Inferior parietal cortex (tissue), 1 donor: ENCODE results near the gene FGF9.
A peak's percentile ranks its signal among the peaks of the same experiment; 100 is the strongest.

Source experiments
- DNase-seq: peaks from one replicate; pipeline ENCODE4 v3.0.0-alpha.2; 2016; ENCODE audit errors: extremely low spot score

The FGF9 gene

DNA sequence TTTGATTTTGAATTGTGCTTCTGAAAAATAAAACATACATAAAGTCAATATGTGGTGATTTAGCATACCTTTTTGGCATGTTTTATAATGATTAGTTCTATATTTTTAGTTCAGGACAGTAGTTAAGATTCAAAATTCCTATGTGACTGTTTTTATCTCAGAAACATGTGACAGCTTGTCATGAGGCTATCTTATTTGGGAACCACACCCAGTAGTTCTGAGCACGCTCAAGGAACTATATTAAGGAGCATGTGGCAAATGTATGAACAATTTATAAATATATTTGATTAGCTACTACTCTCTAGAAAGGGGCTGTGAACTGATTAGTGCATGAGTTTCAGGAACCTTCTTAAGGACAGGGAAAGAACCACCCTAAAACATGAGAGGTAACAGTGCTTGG lies 38.8 kb downstream of the FGF9 start:
- DNase-seq, result no peak

DNA sequence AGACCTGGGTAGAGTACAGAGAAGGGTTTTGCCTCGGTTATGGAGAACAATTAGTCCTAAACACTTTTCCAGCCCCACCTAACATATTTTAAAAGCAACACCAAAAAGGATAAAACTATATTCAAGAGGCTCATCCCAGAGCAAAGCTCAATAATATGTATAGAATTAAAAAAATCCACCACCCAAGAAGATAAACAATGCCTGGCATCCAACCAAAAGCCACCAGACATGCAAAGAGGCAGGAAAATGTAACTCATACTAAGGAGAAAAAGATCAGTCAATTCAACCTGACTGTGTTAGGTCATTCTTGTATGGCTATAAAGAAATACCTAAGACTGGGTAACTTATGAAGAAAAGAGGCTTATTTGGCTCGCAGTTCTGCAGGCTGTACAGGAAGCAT lies 39.3 kb downstream of the FGF9 start:
- DNase-seq, result no peak

DNA sequence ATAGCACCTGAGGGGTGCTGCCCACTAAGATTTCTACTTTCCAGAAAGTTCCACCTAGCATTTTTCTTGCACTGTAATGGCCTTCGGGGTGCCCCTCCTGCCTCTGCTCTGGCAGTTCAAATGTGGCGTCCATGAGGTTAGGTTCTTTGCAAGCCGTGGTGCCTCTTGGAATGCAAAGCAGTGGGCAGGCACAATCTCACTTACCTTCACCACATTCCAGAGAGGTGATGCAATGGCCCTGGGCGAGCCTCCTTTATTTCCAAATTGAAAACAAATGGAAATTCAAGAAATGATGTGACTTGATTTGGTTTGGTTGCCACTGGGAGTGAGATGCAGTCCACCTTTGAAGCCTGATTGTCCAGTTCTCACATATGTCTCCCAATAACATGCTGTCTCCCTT lies 46.9 kb downstream of the FGF9 start:
- no peak for DNase-seq

DNA sequence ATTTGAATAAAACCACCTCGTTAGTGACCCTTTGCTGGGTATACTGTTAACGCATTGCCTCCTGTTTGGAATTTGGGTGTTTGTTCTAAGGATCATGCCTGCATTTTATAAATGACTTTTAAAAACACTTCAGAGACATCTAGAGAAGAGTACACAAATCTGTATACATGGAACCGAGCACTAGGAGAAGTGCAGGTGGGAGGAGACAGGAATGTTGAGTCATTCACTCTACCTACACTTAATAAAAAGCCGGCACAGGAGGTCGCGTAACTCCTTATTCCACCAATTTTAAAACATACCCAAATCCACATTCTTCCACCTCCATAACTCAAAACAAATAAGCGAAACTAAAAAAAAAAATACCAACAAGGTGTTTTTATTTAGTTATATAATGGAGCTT lies 48.6 kb downstream of the FGF9 start:
- no peak for DNase-seq

DNA sequence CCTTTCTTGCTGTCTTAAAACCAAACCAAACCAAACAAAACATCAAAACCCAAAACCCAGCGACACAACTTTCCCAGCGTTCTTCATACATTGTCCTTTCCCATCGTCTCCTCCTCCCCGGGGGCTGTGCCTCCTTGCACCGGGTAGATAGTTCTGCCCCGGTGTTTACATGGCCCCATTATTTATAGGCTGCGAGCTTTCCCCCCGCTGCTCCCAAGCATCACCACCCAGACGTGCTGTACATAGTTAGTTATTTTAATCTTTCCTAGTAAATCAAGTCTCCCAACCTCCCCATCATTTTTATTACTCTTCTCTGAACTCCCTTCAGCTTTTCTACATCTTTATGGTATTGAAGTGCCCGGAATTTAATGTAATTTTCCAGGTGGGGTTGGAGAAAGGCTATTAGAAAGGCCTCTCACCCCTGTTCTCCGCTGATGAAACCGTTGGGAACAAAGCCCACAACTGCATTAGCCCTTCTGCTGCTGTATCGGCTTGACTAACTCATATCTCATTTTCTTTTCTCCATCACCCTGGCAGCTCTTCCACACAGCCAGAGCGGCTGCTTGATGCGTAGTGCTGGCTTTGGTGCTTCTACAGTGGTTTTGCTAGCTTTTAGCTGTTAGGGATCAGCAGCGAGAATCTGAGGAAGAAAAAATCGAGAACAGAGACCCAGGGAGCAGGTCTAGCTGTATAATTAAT lies 53.1 kb downstream of the FGF9 start:
- no peak for DNase-seq

DNA sequence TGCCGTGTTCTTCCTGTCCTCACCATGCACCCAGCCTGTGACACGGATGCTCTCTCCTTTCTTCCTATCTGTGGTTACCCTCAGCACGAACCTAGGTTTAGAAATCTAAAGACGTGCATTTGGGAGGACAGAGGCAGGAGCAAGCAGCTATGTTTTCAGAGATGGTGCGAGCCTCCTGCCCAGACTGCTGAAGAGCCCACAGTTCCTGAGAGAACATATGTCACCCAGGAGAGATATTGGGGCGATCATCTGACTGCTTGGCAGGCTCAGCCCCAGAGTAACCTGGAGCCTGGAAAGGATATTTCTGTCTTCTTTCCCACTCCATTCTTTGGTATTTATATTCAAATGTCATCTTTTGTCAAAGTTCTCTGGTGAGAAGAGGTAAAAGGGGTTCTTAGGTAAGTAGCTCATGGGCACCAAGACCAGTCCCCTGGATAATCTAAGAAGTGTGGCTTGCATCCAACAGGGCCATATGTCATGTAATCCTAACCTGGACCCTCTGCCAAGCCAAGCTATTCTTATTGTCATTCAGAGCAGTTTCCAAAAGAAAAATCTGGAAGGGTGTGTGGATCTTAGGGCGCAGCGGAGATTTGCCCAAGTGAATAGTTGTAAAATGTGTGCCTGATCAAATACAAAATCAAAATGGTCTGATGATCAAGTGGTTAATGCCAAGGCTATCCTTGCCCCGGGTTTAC lies 59.5 kb downstream of the FGF9 start:
- DNase-seq, result no peak

DNA sequence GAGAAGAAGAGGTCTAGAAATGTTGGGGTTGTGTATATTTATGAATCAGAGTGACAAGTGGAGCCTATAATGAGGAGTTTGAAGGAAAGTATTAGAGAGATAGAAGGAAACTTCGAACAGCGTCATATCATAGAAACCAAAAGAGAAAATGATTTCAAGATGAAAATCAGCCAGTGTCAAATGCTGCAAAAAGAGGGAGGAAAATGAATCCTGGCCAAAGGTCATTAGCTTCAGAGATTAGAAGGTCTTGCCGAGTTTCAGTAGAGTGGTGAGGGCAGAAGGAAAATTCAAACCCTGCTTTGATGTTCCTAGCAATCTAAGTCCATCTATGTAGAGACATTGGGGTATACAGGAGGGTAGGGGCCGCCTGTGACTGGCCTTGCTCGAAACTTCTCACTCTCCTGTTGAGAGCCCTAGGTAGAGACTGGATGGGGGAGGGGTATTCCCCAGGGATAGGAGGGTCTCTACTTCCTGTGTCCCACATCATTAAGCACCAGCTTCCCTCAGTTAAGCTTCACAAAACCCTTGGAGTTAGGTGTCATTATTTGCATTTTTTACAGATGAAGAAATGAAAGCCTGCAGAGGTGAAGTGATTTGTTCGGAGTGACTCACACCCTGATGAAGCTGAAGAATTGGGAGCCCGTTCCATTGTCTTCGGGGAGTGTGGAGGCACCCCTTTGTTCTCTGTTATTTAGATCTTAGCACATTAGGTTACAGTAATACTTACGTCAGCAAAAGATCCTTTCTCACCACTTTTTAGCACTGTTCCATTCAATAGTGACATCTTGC lies 62.8 kb downstream of the FGF9 start:
- no peak for DNase-seq

DNA sequence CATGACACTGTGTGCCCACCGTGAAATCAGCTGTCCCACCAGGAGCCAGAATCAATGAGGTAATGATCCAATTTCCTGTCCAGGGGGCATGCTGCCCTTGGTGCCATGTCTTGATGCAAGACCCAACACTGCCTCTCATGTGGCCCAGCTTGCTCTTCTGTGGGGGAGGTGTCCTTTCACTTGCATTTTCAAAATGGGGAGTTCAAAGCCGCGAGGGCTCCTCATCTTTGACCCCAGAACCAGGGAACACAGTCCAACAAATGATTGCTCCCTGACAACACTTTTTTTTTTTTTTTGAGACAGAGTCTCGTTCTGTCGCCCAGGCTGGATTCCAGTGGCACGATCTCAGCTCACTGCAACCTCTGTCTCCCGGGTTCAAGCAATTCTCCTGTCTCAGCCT lies 64.1 kb downstream of the FGF9 start:
- no peak for DNase-seq

DNA sequence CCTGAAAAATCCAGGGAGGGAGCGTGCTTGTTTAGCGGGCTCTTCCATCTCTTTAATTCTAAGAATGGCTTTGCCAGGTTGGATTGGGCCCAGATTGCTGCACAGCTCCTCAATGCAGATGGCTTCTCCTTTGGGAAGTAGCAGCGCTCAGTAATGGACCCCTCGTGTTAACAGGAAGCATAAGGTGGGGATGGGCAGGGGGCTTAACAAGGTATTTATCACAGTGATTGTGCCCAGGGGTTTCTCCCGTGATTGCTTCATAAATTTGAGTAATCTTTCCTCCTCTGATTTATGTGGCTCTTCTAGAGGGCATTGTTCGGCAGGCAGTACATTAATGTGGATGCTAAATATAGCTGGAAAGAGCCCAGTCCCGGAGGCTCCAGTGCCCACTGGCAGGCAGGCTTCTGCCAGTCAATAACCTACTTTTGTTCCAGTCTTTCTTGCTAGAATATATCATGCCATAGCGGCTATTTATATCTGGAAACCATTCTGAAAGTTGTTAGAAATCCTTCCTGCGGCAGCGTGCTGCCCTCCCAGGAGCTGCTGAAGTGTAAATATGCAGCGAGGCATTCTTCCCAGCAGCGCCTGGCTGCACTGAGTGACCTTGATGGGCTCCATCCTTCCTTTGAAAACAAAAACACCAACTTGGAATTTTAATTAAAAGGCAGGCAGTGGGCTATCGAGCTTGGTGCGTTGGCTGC lies 65.0 kb downstream of the FGF9 start:
- peak; percentile 20 for DNase-seq

DNA sequence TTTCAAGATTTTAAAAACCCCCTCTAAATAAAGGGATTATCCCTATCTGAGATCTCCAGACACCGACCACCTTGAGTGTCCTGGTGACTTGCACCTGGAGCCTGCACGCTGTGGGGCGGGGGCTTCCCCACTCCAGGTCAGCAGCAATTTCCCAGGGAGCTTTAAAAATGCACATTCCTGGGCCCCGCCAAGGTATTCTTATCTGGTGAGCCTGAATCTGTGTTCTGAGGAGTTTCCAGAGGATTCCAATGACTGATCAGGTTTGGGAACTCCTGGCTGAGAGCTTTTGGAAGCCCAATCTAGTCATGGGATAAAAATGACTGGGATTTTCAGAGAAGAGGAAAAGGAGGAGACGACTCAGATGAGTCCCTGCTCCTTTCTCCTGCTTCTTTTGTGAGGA lies 66.1 kb downstream of the FGF9 start:
- no peak for DNase-seq

DNA sequence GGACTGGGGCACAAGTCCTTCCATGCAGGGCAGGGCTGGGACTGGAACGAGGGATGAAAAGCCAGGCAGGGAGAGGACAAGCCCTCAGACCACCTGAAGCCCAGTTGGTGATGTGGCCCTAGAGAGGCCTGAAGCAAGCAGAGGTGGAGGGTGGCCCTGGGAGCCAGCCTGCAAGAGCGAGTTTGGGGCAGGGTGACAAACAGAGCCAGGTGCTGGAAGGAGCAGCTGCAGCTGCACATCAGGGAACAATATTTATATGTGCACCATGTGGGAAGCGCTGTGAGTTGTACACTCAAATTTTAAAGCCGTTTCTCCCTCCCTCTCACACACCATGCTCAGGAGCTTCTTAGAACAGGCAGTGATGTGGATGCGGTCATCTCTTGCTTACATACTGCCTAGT lies 67.8 kb downstream of the FGF9 start:
- DNase-seq, result no peak

DNA sequence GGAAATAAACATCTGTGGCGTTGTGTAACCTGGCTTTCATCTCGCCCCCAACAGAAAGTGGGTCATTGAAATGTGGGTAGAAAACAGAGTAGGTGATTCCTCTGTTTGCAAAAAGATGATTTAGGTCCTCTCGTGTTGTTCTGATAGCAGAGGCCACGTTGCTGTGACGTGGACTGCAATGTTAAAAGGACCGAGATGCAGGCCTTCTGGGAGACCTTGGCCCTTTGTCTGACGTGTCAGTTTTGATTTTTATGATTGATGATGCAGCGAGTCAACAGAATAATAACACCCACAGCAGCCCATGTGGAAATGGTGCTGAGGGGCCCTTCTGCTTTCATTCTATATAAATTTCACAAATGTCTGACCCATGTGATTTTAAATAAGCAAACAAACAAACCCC lies 68.9 kb downstream of the FGF9 start:
- DNase-seq, result no peak

DNA sequence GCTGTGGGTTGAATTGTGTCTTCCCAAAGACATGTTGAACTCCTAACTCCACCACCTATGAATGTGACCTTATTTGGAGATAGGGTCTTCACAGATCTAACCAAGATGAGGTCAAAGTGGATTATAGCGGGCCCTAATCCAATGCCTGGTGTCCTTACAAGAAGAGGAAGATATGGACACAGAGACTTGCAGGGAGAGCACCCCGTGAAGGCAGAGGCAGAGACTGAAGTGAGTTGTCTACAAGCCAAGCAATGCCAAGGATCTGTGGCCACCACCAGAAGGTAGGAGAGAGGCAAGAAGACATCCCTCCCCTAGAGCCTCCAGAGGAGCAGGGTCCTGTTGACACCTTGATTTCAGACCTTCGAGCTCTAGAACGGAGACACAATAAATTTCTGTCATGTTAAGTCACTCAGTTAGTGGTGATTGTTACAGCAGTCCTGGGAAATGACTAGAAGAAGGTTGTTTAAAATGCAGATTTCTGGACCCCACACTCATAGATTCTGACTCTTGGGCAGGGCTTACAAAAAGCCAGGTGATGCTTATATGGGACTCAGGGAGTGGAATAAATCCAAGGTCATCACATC lies 70.6 kb downstream of the FGF9 start:
- DNase-seq, result no peak

DNA sequence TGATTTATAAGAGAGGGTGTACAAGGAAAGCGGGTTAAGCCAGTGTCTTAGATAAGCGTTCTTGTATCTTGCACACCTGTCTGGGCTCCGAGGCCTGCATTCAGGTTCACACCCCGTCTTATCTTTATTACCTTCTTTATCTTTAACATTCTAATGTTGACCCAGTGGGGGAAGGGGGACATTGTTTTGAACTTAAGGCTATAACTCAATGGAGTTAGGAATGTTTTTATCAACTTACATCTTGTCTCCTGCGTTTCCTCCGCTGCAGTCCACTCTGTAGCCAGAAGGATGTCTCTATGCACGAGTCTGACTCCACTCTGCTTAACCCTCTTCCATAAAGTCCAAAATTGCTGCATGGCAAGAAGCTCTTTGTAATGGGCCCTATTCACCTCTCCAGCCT lies 71.2 kb downstream of the FGF9 start:
- DNase-seq, result no peak

DNA sequence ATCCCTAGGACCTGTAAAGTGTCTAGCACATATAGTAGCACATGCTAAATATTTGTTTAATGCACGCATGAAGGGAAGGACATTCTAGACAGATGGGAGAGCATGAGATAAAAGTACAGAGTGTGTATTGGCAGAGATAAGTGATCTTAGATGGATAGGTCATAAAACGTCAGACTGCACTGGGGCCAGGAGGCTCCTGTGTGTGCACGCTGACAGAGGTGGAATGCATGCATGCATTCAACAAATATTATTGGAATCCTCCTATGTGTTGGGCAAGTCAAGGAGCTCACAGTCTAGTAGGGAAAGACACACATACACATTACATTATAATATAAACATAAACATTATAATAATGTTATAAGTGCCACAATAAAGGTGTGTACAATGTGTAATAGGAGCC lies 73.3 kb downstream of the FGF9 start:
- DNase-seq, result no peak

DNA sequence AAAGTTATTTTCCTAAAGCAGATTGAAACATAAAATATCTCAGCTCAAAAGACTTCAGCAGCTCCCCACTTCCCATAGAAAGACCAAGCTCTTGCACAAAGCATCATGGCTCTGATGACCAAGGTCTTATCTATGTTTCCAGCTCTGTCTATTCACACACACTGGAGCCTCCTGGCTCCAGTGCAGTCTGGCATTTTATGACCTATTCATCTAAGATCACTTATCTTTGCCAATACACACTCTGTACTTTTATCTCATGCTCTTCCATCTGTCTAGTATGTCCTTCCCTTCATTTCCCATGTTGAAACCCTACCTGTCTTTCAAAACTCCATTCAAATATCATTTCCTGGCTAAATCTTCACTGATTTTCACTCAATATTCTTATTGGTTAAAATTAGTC lies 74.4 kb downstream of the FGF9 start:
- no peak for DNase-seq

DNA sequence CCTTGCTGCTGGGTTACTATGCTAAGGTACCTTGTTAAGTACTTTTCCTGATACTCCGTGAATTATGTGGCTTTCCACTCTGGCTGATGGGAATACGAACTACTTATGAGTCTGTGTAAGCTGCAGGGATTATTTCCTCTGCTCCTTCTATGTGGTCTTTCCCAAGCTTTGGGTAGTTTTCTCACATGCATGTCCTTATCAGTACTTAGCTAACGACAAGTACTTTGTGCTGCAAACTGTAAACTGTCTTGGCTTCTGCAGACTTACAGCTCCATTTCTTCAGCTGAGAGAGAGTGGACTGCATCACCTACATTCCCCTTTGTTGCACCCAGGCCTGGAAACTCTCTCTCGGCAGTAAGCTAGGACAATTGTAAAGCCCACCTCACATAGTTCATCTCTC lies 76.6 kb downstream of the FGF9 start:
- no peak for DNase-seq

DNA sequence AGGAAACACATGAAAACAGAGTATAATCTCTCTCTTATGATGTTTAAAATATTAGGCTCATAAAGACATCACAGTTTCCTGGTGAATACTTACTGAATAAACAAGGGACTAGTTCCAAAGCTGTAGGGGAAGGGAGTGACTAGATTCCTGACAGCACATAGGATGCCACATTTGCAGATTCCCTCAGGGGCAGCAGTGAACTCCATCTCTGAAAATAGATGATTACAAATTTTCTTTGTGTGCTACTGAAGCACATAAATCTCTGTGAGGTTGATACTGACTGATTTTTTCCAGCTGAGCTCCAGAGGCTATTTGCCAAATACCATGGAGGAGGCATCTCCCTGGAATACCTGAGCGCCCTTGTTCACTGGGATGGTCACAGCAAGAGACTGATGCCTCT lies 77.3 kb downstream of the FGF9 start:
- no peak for DNase-seq

DNA sequence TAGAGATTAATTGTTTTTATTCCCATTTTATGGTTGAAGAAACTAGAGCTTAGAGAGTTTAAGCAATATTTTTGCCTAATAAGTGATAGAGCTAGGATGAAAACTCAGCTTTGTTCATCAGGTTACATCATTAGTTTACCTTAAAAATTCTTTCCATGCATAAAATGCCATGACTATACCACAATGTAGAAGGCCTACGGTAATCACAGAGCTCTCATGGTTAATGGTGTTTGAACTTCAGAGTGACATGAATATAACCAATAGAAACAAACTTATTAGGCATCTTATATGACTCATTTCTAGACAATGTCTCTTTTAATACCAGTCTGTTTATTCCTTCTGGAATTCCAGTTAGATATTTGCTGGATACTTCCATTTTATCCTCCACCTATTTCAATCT lies 78.5 kb downstream of the FGF9 start:
- no peak for DNase-seq

DNA sequence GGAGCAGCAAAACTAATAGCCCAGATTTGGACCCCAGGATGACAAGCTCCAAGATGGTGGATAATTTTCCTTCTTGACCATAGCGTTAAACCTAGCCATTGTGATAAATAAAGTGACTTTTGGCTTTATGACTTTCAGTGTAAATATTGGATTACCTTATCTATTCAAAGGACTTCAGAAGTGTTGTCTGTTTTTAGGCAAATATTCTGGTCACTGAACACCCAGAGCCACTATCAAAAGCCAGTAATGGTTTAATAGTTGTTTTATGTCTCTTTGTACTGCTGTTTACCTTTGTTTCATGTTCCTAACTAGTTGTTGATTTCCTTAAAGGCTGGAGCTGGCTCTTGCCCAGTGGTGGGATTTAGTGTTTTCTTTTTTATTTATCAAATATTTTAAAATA lies 81.6 kb downstream of the FGF9 start:
- DNase-seq, result no peak

DNA sequence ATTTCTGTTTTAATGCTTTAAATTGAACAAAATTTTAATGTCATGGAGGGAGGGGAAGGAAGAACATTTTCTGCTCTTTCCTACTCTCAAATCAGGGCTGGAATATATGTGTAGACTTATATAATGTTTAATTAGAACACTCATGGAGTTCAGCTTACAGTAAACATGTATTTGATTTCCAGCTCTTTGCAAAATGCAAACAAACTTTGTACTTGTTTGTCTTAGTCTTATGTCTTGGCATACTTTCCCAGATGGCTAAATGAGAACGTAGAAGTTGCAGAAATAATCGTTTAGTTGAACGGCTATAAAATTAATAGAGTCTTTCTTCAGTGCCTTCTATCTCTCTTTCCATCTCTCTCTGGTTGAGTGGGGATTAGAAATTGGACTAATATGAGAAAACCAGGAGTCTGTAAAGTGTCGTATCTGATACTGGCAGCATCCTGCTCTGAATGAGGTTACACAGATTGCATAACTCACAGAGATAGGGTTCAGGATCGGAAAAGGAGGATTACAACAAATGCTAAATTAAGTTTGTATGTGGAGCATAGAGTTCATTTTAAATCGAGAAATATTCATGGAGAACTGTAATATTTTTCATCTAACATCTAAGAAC lies 82.3 kb downstream of the FGF9 start:
- no peak for DNase-seq
